ENCODE data around the gene TMEM191C.
"Not testable (repeated sequence)": the region's sequence is repeated elsewhere in the genome, so short reads cannot be mapped to it uniquely, and the experiment has no call there.

DNA sequence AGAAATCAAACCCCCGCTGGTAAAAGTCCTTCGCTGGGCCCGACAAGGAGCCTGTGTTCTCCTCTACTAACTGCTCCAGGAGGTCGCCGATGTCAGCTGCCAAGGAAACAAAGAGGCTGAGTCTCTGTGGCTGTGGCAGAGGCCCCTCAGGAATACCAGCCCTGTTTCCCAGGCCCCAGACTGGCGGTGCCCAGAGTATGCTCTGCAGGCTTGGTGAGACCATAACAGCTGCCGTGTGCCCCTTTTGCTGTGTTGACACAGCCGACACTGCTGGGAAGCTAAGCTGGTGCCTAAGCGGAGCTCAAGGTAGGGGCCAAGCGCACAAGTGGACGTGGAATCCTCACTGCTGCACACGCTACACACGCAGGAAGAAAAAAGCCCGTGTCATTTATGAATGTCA is 16.9 kb downstream of the TMEM191C start:
- TF ChIP-seq, protein P1, sequence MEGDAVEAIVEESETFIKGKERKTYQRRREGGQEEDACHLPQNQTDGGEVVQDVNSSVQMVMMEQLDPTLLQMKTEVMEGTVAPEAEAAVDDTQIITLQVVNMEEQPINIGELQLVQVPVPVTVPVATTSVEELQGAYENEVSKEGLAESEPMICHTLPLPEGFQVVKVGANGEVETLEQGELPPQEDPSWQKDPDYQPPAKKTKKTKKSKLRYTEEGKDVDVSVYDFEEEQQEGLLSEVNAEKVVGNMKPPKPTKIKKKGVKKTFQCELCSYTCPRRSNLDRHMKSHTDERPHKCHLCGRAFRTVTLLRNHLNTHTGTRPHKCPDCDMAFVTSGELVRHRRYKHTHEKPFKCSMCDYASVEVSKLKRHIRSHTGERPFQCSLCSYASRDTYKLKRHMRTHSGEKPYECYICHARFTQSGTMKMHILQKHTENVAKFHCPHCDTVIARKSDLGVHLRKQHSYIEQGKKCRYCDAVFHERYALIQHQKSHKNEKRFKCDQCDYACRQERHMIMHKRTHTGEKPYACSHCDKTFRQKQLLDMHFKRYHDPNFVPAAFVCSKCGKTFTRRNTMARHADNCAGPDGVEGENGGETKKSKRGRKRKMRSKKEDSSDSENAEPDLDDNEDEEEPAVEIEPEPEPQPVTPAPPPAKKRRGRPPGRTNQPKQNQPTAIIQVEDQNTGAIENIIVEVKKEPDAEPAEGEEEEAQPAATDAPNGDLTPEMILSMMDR (IDR thresholded peaks at IDR 0.05), result not testable (repeated sequence)
- TF ChIP-seq POLR2A (IDR thresholded peaks at IDR 0.05), result not testable (repeated sequence)
